Esophagus squamous epithelium (tissue), 5 donors: ENCODE data around the gene ACVR2B. TPM values are rescaled to one million over a fixed set of nuclear protein-coding genes. Genes with fewer than 3 reads are reported as not detected.

Experiments used
- DNase-seq: peaks from one replicate; lab custom pipeline; 2025; lab: John Stamatoyannopoulos, UW
- H3K27ac ChIP-seq, 4 donors: fragments of 200-600 bp; sonication (generic); one replicate each; pipeline ENCODE4 v1.5.1; 2016 to 2019; ENCODE audit warnings: mild to moderate bottlenecking in 1 of 4
- H3K27me3 ChIP-seq, 4 donors: fragments of 200-600 bp; sonication (generic); 1 replicate in 3 of 4; 2 replicates in 1 of 4; pipeline versions ENCODE4 v1.5.1 to v1.6.0; 2017 to 2021; ENCODE audit warnings: antibody characterized with exemption in 1 of 4
- H3K36me3 ChIP-seq, 3 donors: fragments of 200-600 bp; sonication (generic); one replicate each; pipeline ENCODE4 v1.5.1; 2016 to 2019
- H3K4me1 ChIP-seq, 3 donors: fragments of 200-600 bp; sonication (generic); one replicate each; pipeline ENCODE4 v1.5.1; 2017 to 2019
- H3K4me3 ChIP-seq, 4 donors: fragments of 200-600 bp; sonication (generic); 1 replicate in 3 of 4; 2 replicates in 1 of 4; pipeline ENCODE4 v1.5.1; 2016 to 2019; ENCODE audit warnings: mild to moderate bottlenecking in 2 of 4, moderate library complexity in 1 of 4
- H3K9me3 ChIP-seq, 3 donors: fragments of 200-600 bp; sonication (generic); one replicate each; pipeline ENCODE4 v1.5.1; 2016 to 2019
- POLR2A ChIP-seq, 4 donors: fragments of 450-650 bp; IDR thresholded peaks; one replicate each; pipeline ENCODE4 v1.6.1; 2017; ENCODE audit warnings: antibody characterized with exemption in 4 of 4, mild to moderate bottlenecking in 4 of 4, moderate library complexity in 3 of 4
- WGBS, 2 donors: methylation state at CpG; one replicate each; pipeline ENCODE4 v1.1.5; 2018; 5-methylcytosine and 5-hydroxymethylcytosine counted together
- intact Hi-C: fragments of 100-400 bp; cut with DNase I; formaldehyde crosslinking; loops from one replicate; pipeline ENCODE4 v1.15.0; 2022
- total RNA-seq, 4 donors: library from RNA; depleted of rRNA; stranded (reverse); fragments of >200 nt; gene quantifications; one replicate each; pipeline ENCODE4 v1.1.0, GENCODE V29; 2016
- TF ChIP-seq, protein P1 (sequence below), 6 experiments: fragments of 450-650 bp in 4 of 6; fragments of 200-600 bp in 2 of 6; sonication (generic) in 2 of 6; IDR thresholded peaks; one replicate each; pipeline ENCODE4 v1.5.1; 2016 to 2019; ENCODE audit warnings: antibody characterized with exemption in 6 of 6, mild to moderate bottlenecking in 4 of 6, moderate library complexity in 4 of 6
- donor health status: DM: yes; HTN: yes; CAD: no.

Gene ACVR2B
- total RNA-seq, 4 donors from 2014 or later, result 1.1 to 4.0 (median 2.4) TPM

DNA sequence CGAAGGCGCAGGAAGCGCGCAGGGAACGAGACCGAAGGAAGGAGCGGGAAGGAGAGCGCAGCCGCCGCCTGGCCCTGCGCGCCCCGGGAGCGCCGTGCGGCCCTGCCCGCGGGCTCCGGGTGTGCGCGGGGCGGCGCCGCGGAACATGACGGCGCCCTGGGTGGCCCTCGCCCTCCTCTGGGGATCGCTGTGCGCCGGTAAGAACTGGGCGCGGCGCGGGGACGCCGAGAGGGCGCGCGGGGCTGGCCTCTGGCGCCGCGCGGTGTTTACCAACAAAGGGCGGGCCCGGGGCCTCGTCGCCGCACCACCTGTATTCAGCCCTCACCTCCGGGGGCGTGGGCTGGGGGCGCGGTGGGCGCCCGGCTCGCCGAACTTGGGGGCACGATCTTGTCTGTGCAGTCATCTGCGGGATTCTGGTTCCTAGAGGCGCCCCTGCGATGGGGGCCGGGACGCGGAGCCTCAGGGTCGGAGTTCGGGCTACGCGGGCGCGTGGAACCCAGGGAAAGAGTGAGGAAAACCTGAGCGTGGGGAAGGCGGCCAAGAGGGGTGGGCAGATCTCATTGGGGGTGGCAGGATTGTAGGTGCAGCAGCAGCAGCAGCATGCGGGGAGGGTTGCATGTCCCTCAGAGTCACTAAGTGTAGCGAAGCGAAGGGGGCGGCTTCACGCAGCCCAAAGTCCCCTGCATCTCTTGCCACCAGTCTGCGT lies 641 bp downstream of the ACVR2B start:
- intact Hi-C loops, result no loop called here
- no peak for DNase-seq
- TF ChIP-seq POLR2A (IDR thresholded peaks at IDR 0.05), result peak in 2 of 4 donors; percentile 36 to 52
- TF ChIP-seq, protein P1, sequence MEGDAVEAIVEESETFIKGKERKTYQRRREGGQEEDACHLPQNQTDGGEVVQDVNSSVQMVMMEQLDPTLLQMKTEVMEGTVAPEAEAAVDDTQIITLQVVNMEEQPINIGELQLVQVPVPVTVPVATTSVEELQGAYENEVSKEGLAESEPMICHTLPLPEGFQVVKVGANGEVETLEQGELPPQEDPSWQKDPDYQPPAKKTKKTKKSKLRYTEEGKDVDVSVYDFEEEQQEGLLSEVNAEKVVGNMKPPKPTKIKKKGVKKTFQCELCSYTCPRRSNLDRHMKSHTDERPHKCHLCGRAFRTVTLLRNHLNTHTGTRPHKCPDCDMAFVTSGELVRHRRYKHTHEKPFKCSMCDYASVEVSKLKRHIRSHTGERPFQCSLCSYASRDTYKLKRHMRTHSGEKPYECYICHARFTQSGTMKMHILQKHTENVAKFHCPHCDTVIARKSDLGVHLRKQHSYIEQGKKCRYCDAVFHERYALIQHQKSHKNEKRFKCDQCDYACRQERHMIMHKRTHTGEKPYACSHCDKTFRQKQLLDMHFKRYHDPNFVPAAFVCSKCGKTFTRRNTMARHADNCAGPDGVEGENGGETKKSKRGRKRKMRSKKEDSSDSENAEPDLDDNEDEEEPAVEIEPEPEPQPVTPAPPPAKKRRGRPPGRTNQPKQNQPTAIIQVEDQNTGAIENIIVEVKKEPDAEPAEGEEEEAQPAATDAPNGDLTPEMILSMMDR (IDR thresholded peaks at IDR 0.05), result no peak

GRCh38 chr3:38454884-38455638 lies 1.4 kb downstream of the ACVR2B start:
- Histone ChIP-seq H3K9me3 (no peaks in the 10 kb centered on the region), H3K27me3 (no peaks in the 10 kb centered on the region), H3K36me3 (no peaks in the 10 kb centered on the region), H3K27ac (peak overlapping the region; percentile 87 to 94 (median 91)), H3K4me3 (peak overlapping the region; percentile 59 to 96 (median 80)), H3K4me1 (peaks cover 27 to 55% (median 32%) of the 10 kb centered on the region in 3 donors)
- DNase-seq, result no peak
- TF ChIP-seq, protein P1 (IDR thresholded peaks at IDR 0.05), result no peak
- TF ChIP-seq POLR2A (IDR thresholded peaks at IDR 0.05), result peak in 1 of 4 donors; percentile 29
- WGBS, 2 donors, result 1% methylated on average over 18 of the region's 72 CpGs; no CpG with 5 or more reads in 1 of the 2 donors
- intact Hi-C loops, result no loop called here

More for the DNA sequence above, 641 bp downstream of the ACVR2B start:
- Histone ChIP-seq H3K4me3 (peak overlapping the region; percentile 59 to 96 (median 80)), H3K9me3 (no peaks in the 10 kb centered on the region), H3K27ac (peak overlapping the region; percentile 87 to 94 (median 91)), H3K27me3 (no peaks in the 10 kb centered on the region), H3K4me1 (peaks cover 21 to 48% (median 24%) of the 10 kb centered on the region in 3 donors), H3K36me3 (no peaks in the 10 kb centered on the region)
- WGBS, 2 donors, result 4% methylated on average over 4 of the region's 78 CpGs; no CpG with 5 or more reads in 1 of the 2 donors

DNA sequence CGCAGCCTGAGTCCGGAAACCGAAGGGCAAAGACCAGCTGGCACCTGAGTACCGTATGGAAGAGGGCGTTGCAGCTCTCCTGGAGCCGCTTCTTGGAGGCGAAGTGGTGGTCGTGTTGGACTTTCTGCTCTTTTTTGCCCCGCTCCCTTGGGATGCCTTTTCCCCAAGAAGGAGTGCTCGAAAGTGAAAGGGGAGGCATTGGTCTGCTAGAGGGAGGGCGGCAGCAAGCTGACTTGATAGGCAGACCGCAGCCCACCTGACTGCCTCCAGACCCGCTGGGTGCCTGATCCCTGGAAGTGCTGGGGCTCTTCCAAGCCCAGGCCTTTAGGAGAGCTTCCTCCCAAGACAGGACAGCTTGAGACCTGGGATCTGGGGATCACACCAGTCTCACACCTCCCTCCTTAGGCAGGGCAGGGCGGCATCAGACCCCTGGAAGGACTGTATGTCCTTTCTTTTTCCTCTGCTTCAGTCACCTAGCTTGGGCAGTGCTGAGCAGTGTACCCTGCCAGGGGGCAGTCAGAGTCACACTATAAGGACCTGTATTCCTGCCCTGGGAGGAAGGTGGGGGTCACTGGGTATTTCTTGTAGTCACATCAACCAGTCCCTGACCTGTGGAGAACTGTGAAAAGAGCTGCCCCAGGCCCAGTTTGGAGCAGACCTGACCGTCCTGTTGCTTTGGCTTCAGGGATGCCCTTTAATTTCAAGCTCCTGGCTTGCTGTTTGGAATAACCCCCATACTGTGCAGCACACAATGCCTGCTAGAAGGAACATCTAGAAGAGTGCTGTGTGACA lies 2.1 kb downstream of the ACVR2B start:
- peak overlapping the region; percentile 87 to 94 (median 91) for H3K27ac ChIP-seq
- H3K9me3 ChIP-seq, result no peaks in the 10 kb centered on the region
- H3K4me1 ChIP-seq, result peaks cover 32 to 63% (median 34%) of the 10 kb centered on the region in 3 donors
- no peaks in the 10 kb centered on the region for H3K36me3 ChIP-seq
- intact Hi-C loops, result no loop called here
- TF ChIP-seq, protein P1 (IDR thresholded peaks at IDR 0.05), result no peak
- TF ChIP-seq POLR2A (IDR thresholded peaks at IDR 0.05), result no peak
- no peak for DNase-seq
- H3K27me3 ChIP-seq, result no peaks in the 10 kb centered on the region
- 16 to 17% methylated on average over 3 to 4 of the region's 15 CpGs for WGBS, 2 donors
- peak overlapping the region; percentile 59 to 96 (median 80) for H3K4me3 ChIP-seq

- no peaks in the 10 kb centered on the region for H3K27me3 ChIP-seq
- H3K27ac ChIP-seq, result no peak overlapping the region
Measured at GRCh38 chr3:38457111-38458003, 3.7 kb downstream of the ACVR2B start.

More at GRCh38 chr3:38457111-38458003, 3.7 kb downstream of the ACVR2B start:
- no peaks in the 10 kb centered on the region for H3K36me3 ChIP-seq
- peaks cover 32 to 71% (median 39%) of the 10 kb centered on the region in 3 donors for H3K4me1 ChIP-seq
- no peak overlapping the region for H3K4me3 ChIP-seq
- no peak for TF ChIP-seq POLR2A (IDR thresholded peaks at IDR 0.05)
- TF ChIP-seq, protein P1 (IDR thresholded peaks at IDR 0.05), result no peak
- no peak for DNase-seq
- 84 to 89% methylated on average over 5 to 6 of the region's 9 CpGs for WGBS, 2 donors
- intact Hi-C loops, result no loop called here
- H3K9me3 ChIP-seq, result no peaks in the 10 kb centered on the region
